GM23248 (cell line): Measurements from ENCODE around the gene PREX1.

Source experiments
- EZH2 ChIP-seq: fragments of 200-600 bp; sonication (generic); IDR thresholded peaks from 2 replicates; pipeline ENCODE4 v1.6.1; 2018; ENCODE audit warnings: antibody characterized with exemption, mild to moderate bottlenecking; ENCODE audit not compliant: insufficient read depth, poor library complexity, severe bottlenecking
- EZH2phosphoT487 ChIP-seq: fragments of 200-600 bp; sonication (generic); IDR thresholded peaks from 2 replicates; pipeline ENCODE4 v1.6.1; 2018; ENCODE audit warnings: antibody characterized with exemption, moderate library complexity, mild to moderate bottlenecking, low read depth; ENCODE audit not compliant: insufficient read depth

GRCh38 chr20:48600470-48600945 lies 227.3 kb downstream of the PREX1 start:
- TF ChIP-seq EZH2 (no peak), EZH2phosphoT487 (no peak)
